GM18870 (cell line): ENCODE results near the gene VPREB1.
"Not testable (repeated sequence)": the region's sequence is repeated elsewhere in the genome, so short reads cannot be mapped to it uniquely, and the experiment has no call there.

Experiments used
- ATAC-seq: cut with Tn5 transposase; IDR thresholded peaks from one replicate; pipeline ENCODE4 v1.9.1; 2021; ENCODE audit warnings: moderate library complexity; ENCODE audit not compliant: unreplicated experiment

The VPREB1 gene, protein sequence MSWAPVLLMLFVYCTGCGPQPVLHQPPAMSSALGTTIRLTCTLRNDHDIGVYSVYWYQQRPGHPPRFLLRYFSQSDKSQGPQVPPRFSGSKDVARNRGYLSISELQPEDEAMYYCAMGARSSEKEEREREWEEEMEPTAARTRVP

DNA sequence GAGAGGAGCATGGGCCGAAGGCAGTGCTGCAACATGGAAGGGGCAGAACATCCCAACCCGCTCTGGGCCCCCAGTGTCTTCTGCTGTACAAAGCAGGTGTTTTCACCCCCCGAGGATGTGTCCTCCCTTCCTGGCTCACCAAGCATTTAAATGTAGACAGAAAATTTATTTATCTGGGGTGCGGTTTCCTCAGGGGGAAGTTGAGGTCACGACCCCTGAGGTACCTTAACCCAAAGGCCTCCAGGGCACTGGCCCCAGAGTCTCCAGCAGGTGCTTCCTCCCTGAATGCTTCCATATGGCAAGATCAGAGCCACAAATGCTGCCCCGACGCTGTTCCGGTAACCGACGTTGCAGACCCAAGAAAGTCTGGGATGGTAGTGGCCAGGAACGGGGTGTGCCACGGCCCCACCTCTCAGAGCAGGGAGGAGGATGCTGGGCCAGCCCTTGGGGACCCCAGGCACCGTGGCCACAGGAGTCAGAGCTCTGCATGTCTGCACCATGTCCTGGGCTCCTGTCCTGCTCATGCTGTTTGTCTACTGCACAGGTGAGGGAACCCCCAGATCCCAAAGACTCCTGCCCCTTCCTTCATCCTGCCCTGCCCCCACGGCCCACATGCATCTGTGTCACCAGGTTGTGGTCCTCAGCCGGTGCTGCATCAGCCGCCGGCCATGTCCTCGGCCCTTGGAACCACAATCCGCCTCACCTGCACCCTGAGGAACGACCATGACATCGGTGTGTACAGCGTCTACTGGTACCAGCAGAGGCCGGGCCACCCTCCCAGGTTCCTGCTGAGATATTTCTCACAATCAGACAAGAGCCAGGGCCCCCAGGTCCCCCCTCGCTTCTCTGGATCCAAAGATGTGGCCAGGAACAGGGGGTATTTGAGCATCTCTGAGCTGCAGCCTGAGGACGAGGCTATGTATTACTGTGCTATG, at the start of gene VPREB1:
Gene VPREB1, plus strand, starts transcription at position 471 of the 935 bp plus-strand sequence. Its CDS starts 28 bp downstream, at position 499.
- no peak for ATAC-seq

- ATAC-seq = no peak
These were observed 49.7 kb upstream of the VPREB1 start for GRCh38 chr22:22194931-22195264.

DNA sequence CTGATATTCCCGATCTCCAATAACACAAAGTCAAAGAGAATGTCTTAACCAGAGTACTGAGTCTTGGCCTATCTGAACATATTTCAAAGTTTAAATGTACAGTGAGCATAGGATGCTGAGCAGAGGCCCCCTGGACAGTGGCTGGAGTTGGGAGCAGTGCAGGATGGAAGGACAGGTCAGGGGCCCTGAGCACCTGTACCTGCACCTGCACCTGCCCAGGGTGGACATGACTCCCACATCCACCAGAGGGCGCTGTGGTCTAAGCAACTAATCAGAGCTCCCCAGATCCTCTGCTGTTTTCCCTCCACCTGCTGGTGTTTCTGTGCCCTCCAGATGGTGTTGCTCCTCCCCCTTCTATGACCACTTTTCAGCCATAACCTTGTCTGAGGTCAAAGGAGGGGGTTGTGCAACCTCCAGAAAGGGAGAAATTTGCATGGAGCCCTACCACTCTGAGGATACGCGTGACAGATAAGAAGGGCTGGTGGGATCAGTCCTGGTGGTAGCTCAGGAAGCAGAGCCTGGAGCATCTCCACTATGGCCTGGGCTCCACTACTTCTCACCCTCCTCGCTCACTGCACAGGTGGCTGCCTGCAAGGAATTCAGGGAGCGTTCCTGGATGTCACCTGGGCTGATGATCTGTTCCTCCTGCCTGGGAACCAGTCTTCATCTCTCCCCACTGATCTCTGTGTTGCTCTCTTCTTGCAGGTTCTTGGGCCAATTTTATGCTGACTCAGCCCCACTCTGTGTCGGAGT, 49.1 kb upstream of the VPREB1 start:
- peak; percentile 53 for ATAC-seq

GRCh38 chr22:22196018-22196533, 48.5 kb upstream of the VPREB1 start:
- peak; percentile 59 for ATAC-seq

GRCh38 chr22:22196833-22197477, 47.6 kb upstream of the VPREB1 start:
- no peak for ATAC-seq

DNA sequence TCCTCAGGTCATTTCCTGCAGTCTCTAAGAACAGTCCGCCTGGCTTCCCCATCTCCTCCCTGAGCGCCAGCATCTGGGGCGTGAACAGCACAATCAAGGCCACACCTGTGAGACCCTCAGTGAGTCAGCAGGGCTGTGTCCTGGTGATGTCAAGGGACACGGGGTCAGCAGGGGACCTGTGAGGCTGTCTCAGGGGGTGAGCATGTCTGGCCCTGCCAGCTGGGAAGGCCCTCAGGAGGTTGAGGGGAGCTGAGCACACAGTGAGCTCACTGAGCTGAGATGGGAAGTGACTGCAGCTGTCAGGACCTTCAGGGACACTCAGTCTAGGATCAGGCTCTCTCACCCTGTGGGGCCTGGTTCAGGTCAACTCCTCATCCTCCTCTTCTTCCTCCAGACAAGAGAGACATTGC, 46.6 kb upstream of the VPREB1 start:
- no peak for ATAC-seq

DNA sequence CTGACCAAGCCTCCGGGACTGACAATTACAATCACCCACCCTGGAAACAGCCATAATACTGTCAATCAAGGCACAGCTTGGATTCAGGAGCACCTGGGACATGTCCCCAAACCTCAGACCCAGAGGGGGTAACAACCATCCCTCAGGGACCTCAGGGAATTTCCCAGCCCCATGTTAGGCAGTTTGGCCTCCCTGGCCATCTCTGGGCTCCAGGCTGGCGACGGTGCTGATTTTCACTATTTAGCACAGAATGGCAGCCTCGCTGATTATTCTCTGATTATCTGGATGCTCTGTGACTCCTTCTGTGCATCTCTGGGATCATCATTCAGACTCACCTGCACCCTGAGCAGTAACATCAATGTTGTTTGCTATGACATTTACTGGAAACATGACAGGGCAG, 45.8 kb upstream of the VPREB1 start:
- ATAC-seq = no peak

DNA sequence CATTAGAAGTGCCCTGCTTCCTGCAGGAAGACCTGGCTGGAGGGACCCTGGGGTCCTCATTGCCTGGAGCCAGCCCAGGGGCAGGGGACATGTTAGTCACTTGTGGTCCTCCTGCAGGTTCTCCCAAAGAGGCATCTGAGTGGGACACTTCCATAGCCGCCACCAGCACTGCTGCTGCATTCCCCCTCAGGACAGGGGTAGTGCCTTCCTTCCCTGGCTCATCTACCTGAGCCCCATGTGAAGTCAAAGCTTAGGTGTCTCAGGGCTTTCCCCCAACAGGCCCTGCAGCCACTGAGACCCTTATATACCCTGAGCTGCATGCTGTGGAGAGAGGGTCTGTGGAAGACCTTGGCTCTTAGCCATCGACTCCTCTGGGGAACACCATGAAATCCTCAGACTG, 45.0 kb upstream of the VPREB1 start:
- no peak for ATAC-seq

DNA sequence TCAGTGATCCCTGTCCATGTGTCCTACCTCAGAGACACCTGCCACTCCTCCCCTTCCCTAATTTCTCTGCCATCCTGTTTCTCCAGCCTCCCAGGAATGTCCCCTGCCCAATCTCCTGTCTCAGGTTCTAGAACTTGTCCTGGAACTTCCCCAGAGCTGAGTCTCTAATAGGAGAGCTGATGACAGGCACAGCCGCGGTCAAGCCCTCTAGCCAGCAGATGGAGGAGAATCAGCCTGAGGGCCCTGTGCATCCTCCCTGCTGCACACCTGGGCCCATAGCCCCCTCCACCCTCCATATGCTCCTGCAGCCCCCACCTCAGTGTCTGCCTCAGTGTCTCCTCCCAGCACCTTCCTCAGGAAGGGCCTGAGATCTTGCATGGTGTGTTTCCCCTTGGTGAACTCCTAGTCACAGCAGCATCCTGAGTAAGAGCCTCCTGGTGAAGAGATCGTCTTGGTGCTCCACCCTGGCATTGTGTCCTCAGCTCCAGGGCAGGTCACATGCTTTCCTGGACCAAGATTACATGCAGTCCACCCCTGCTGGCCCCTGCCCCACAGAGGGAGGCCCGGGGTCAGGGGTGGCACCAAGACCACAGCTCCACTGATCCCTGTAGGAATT, 43.9 kb upstream of the VPREB1 start:
- ATAC-seq = no peak

DNA sequence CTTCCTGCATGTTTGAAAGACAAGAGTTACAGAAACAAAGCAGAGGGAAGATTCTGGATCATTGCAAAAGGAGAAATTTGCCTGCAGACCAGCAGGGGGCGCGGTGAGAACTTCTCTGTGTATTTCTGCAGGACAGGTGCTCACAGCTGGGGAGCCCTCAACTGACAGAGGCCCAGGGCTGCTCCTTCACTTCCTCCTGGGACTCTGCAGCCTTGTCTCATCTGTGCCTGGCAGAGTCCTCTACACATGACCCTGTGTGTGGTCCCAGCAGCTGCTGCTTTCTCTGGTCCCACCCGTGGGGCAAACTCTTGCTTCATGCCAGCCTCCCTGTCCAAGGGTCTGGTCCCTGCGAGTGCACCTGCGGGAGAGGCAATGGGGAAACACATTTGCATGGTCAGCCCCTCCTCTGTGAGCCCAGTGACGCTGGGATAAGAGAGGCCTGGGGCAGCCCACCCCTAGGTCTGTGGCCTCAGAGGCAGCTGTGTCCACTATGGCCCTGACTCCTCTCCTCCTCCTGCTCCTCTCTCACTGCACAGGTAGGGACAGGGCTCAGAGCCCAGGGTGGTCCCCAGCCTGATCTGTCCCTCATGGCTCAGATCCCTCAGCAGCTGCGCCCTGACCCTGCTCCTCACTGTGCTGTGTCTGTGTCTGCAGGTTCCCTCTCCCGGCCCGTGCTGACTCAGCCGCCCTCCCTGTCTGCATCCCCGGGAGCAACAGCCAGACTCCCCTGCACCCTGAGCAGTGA, 43.2 kb upstream of the VPREB1 start:
- ATAC-seq = no peak

GRCh38 chr22:22201930-22202343, 42.6 kb upstream of the VPREB1 start:
- no peak for ATAC-seq

DNA sequence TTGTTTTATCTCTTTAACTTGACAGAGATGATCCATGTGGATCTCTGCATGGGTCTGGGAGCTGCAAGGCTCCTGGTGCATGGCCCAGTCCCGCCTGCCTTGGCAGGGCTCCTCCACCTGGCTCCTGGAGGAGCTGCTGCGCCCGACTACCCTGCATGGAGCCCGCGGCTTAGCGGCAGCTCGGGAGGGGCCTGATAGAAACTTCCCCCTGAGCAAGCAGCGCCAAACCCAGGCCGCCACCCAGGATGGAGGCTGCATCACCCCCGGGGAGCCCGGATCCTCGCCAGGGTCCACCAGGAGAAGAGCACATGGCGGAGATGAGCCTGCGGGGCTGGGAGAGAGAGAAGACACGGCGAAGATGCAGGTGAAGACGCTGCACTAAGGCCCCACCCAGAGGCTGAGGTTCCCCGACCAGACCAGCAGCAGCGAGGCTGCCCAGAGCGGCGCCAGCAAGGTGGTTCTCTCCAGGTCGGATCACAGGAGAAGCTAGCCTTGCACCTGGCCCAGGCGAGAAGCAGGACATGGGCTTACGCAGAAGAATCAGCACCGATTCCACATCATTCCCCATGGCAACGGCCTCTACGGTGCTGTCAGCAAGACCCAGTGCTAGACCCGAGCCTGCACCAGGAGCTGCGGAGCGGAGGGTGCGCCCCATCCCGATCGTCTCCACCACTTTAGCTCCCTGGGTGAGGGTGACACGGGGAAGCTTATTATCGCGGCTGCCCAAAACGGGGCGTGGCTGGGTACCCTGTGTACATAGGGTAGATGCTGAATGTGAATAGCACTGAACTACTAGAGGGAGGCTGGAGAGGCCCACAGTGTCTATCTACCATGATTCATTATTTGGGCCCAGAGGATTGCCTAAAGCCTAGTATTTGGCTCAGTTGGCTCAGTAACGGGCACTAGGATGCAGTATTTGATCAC, 41.3 kb upstream of the VPREB1 start:
- ATAC-seq = no peak

DNA sequence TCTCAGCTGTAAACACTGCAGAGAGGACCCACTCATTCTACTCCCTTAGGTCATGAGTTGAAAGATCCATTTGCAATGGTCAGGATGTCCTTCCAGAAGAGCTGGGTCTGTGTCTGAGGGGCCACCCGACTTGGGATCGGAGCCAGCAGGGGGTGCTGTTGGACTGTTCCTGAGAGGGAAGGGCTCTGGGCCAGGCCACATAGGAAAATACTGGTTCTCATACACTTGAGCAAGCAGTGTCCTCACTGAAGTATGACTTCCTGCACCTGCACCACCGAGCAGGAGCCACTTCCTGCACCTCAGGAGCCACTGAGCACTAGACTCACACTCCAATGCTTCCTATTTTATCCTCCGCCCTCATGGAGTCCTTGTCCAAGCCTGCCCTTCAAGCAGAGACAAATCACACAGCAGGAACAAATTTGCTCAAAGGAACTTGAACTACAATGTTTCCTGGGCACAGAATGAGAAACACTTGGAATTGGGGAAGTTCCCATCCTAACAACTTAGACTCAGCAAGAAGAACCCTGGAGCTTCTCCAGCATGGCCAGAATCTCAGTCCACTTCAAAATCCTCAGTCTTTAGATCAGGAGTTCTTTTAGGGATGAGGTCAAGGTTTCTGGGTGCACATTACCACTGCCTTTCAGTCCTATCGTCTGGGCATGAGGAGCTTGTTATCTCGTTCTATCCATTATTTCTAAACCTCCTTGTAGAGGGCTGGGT, 36.6 kb upstream of the VPREB1 start:
- ATAC-seq = peak; percentile 66

DNA sequence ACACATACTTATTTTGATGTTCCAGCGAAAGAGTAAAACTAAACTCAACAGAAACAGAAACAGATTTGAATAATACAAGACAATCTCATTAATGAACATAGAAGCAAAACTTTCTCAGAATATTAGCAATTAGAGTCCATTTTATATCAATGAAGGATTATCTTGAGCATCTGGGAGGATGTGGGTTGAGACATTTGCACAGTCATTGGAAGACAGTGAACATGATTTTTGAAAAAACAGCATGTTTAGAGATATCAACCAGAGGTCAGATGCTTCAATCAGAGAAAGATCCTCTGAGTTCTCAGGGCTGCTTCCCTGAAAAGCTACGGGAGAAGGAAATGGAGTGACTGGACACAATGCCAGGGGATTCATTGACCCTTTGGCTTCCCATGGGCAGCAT, 35.9 kb upstream of the VPREB1 start:
- ATAC-seq = no peak

- not testable (repeated sequence) for ATAC-seq
These were observed 35.4 kb upstream of the VPREB1 start for GRCh38 chr22:22209080-22209640.

DNA sequence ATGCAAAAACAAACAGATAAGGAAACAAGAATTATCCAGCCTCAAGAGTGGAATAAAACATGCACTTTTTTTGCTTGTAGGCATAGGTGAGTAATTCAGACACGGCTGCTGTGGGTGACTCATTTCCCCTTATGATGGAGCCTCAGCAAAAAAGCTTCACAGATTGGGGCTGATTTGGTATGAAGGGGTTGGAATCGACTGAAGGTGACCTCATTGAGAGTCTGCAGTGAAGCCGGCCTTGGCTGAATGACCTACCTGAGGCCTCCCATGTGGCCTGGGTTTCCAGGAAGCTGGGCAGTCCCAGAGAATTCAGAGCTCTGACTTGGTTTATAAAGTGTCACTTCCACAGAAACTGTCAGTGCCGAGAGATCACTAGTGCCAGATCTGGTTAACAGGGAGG, 34.2 kb upstream of the VPREB1 start:
- no peak for ATAC-seq

GRCh38 chr22:22210889-22211833, 33.4 kb upstream of the VPREB1 start:
- no peak for ATAC-seq
